ENCODE measurements around the gene ZNF730.
"Not testable (repeated sequence)": the region's sequence is repeated elsewhere in the genome, so short reads cannot be mapped to it uniquely, and the experiment has no call there.

Gene ZNF730

DNA sequence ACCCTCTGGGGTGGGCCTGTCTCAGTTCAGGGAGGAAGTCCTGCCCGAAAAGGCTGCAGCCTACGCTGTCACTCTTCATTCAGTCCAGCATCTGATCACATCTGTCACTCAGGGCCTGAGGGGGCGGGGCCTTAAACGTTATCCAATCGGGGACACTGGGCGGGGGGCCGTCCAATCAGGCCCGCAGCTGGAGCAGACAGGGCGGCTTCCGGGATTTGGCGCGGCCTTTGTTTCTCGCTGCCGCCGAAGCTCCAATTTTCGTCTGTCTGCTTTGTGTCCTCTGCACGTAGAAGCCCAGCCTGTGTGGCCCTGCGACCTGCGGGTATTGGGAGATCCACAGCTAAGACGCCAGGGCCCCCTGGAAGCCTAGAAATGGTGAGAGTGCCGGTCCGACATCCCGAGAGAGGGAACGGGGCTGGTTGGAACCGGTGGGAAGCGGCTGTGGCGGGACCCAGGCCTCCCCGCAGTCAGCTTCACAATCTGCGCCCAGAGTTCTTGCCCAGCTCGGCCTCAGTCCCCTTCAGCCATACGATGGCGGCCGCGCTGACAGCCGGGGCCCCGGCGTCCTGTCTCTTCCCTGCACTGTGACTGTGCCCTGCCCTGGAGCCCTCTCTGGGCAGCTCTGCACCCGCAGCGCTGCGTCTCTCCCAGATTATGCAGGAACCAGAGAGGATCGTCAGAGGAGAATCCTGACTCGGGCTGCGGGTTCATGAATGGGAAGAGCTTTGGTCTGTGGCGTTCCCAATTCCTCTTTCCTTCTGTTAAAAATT, at the start of gene ZNF730:
ZNF730 (plus strand) TSS at position 224 of the 770 bp plus-strand sequence; CDS start at position 373, 149 bp downstream.
- DNase-seq: no peak

DNA sequence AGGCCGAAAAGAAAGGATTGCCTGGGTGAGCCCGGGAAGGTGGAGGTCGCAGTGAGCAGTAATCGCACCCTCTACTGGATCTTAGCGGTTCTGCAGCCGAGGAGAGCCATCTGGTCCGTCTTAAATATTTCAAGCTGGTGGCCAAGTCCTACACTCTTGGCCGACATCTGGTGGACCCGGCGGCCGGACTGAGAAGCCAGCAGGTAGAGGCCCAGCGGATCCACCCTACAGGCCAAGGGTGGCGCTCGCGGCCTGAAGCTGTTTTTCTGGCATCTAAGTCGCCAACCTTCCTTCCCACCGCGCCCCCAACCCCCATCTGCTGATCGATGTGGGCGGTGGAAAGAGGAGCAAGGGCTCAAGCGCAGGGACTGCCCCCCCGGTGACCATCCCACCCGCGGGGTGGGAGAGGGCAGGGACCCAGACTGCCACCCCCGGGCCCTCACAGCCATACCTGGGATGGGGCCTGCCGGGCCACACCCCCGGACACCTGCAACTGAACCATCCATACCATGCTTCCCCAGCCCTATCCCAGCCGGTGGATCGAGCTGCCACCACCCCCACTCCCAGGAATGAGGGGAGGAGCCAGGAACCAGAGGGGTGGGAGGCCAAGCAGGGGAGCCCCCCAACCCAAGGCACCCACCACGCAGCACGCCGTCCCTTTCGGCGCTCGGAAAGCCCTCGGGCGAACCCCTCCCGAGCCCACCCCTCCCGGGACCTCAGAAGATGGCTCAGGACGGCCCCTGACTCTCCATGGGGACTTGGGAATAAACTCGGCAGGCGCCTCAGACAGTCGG, 46.3 kb upstream of the ZNF730 start:
- DNase-seq: no peak

DNA sequence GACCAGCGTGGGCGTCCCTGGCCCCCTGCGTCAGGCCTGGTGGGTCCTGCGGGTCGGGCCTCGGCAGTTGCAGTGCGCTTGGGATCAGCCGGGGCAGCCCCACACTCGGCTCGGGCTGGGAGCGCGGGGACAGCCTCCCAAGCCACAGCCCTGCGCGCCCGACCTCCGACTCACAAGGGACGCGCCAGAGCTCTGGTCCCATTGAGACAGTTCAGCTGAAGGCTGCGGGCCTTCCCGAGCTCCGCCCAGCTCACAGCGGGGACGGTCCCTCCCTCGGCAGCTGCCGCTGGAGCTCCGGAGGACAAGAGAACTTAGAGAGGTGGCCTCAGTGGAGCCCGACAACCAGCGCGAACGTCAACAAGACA, 45.7 kb upstream of the ZNF730 start:
- DNase-seq: no peak

DNA sequence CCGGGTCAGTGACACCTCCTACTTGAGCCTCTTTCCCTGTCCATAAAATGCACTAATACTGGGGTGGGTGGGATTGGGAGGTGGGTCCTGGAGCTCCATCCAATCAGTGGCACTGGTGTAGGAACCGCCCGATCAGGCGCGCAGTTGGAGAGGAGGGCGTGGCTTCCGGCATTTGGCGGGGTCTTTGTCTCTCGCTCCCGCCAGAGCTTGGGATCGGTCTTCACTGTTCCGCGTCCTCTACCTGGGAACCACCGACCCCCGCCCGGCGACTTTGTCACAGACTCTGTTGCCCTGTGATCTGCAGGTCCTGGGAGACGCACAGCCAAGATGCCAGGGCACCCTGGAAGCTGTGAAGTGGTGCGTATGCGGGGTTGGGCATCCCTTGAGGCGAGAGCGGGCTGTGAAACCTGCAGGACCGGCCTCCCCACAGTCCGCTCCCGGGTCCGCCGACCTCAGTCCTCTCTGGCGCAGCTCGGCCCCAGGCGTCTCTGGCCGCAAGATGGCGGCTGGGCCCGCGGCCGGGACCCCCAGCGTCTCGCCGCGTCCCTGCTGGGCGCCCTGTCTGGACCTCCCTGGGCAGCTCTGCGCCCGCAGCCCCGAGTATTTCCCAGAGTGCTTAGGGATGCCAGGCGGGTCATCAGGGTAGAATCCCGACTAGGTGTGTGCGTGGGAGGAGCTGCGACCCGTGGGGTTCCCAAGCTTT, 41.6 kb upstream of the ZNF730 start:
- DNase-seq: no peak

DNA sequence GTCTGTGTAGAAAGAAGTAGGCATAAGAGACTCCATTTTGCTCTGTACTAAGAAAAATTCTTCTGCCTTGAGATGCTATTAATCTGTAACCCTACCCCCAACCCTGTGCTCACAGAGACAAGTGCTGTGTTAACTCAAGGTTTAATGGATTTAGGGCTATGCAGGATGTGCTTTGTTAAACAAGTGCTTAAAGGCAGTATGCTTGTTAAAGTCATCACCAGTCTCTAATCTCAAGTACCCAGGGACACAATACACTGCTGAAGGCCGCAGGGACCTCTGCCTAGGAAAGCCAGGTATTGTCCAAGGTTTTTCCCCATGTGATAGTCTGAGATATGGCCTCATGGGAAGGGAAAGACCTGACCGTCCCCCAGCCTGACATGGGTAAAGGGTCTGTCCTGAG, 39.0 kb upstream of the ZNF730 start:
- DNase-seq: not testable (repeated sequence)

DNA sequence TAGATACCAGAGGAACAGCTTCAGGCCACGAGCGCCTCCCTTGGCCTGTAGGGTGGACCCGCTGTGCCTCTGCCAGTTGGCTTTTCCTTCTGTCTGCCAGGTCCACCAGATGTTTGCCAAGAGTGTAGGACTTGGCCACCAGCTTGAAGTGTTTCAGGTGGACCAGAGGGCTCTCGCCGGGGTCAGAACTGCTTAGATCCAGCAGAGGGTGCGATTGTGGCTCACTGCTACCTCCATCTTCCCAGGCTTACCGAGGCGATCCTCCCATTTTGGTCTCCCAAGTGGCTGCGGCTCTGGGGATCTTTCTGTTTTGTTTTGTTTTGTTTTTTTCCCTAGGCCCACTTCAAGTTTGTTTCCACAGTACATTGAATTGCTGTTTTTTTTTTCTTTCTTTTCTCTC, 23.0 kb upstream of the ZNF730 start:
- no peak for DNase-seq

DNA sequence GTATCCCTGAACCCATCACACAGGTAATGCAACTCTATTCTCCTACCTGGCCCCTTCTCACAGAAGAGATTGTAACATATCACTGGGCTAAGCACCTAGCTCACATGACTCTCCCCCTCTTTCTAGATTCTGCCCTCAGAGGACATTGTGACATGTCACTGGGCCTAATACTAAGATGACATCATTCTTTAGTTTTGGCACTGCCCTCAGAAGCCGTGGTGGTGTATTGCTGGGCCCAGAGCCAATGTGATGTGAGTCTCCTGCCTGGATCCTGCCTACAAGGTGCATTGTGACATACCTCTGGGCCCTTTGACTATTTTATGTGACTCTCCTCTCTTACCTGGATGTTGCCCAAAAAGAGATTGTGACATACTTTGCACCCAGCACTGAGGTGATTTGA, 21.4 kb upstream of the ZNF730 start:
- DNase-seq: no peak

DNA sequence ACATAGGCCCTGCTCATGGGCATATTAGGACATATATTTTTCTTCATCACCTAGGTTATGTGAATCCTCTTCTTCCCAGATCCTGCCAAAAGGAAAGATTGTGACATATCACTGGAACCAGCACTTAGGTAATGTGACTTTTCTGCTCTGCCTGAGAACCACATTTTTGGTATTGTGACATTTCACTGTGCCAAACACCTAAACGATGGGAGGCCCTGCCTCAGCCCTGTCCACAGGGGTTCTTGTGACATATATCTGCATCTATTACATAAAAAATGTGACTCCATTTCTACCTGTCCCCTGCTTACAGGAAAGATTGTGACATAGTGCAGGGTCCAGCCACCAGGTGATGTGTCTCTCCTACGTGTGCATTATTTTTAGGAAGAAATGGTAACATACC, 18.5 kb upstream of the ZNF730 start:
- DNase-seq: no peak

DNA sequence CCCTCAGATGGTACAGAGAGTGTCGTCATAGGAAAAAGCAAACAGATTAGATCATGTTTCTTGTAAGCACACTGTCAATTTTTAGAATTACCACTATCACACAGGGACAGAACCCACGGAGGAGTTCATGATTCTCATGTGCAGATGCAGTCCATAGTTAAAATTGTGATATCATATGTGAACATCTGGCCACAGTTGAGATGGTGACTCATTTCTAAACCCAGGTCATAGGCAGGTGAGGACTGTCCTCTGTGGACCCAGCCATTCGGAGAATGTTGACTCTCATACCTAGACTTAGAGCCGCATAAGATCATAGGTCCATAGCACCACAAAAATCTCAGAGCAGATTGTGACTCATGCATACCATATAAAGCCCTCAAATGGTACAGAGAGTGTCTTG, 17.8 kb upstream of the ZNF730 start:
- no peak for DNase-seq

DNA sequence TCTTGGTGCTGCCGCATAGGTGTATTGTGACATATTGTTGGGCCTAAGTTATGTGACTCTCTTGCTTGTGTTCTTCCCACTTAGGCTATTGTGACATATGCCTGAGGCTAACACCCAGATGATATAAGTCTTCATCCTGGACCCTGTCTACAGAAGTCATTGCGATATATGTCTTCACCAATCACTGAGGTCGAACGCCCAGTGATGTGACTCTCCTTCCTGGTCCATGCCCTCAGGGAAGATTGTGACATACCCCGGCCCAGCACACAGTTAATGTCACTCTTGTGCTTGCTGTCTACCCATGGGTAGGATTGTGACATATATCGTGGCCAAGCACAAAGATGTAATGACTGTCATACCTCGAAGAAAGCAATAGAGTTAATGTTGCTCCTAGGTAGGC, 16.9 kb upstream of the ZNF730 start:
- DNase-seq: no peak

DNA sequence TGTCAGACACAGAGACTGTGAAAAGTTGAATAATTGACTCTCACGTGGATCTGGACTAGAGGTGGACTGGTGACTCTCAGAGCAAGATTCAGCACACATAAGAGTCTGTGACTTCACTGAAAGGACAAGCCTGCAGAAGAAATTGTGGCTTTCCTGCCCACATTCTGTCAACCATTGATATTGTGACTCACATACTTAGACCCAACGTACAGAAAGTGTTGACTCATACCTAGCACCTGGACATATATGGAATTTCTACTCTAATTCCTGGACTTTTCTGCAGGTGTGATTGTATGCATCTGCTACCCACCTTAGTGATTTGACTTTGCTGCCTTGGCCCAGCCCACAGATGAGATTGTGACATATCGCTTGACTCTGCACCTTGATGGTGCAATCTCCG, 15.6 kb upstream of the ZNF730 start:
- no peak for DNase-seq

DNA sequence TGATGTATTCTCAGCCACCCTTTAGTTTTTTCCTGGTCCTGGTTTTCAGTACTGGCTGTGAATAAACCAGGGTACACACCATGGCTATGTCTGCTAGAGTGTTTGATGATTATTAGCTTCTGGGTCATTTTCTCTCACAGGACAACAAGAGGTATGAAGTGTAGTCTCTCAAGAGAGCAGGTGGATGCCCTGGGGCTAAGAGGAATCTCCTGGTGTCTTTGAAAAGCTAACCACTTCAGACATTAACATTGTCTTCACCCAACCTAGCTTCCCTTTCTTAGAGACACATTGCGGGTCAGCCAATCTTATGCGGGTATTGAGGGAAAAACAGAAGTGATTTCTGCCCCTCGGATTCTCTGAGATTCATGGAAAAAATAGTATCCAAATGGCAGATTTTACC, 1.6 kb downstream of the ZNF730 start:
- no peak for DNase-seq

DNA sequence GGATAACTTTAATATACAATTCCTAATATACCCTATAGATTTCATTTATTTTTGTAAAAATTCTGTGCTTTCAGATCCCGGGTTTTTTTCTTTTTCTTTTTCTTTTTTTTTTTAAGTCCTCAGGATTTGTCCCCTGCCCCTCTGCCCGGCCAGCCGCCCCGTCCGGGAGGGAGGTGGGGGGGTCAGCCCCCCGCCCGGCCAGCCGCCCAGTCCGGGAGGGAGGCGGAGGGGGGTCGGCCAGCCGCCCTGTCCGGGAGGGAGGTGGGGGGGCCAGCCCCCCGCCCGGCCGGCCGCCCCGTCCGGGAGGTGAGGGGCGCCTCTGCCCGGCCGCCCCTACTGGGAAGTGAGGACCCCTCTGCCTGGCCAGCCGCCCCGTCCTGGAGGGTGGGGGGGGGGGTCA, 17.4 kb downstream of the ZNF730 start:
- not testable (repeated sequence) for DNase-seq

DNA sequence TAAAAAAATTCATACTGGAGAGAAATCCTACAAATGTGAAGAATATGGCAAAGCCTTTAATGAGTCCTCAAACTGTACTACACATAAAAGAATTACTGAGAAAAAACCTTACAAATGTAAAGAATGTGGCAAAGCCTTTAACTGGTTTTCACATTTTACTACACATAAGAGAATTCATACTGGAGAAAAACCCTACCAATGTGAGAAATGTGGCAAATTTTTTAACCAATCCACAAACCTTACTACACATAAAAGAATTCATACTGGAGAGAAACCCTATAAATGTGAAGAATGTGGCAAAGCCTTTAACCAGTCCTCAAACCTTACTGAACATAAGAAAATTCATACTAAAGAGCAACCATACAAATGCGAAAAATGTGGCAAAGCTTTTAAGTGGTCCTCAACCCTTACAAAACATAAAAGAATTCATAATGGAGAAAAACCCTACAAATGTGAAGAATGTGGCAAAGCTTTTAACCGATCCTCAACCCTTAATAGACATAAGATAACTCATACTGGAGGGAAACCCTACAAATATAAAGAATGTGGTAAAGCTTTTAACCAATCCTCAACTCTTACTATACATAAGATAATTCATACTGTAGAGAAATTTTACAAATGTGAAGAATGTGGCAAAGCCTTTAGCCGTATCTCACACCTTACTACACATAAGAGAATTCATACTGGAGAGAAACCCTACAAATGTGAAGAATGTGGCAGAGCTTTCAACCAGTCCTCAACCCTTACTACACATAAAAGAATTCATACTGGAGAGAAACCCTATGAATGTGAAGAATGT, 29.0 kb downstream of the ZNF730 start:
- DNase-seq: no peak

DNA sequence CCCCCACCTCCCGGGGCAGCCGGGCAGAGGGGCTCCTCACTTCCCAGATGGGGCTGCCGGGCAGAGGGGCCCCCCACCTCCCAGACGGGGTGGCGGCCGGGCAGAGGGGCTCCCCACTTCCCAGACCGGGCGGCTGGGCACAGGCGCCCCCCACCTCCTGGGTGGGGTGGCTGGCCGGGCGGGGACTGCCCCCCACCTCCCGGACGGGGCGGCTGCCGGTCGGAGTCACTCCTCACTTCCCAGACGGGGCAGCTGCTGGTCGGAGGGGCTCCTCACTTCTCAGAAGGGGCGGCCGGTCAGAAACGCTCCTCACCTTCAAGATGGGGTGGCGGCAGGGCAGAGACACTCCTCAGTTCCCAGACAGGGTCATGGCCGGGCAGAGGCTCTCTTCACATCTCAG, 43.9 kb downstream of the ZNF730 start:
- DNase-seq: no peak

DNA sequence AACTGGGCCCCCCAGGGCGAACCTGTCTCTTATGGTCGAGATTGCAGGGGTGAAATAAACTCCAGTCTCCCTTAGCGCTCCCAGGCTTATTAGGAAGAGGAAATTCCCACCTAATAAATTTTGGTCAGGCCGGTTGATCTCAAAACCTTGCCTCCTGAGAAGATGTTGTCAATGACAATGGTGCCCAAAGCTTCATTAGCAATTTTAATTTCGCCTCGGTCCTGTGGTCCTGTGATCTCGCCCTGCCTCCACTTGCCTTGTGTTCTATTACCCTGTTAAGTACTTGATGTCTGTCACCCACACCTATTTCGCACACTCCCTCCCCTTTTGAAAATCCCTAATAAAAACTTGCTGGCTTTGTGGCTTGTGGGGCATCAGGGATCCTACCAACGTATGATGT, 51.5 kb downstream of the ZNF730 start:
- not testable (repeated sequence) for DNase-seq

DNA sequence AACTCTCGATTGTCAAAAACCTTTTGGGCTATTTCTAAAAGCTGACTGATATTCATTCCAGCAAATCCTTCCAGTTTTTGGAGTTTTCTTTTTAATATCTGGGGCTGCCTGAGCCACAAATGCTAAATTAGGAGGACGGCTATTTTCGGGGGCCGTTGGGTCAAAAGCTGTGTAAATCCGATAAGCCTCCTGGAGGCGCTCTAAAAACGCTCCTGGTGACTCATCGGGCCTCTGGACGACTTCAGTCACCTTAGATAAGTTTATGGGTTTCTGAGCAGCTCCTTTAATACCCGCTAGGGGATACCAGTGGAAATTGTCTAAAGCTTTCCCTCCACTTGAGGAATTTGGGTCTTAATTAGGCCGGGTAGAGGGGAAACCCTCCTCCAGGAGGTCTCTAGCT, 66.4 kb downstream of the ZNF730 start:
- no peak for DNase-seq

DNA sequence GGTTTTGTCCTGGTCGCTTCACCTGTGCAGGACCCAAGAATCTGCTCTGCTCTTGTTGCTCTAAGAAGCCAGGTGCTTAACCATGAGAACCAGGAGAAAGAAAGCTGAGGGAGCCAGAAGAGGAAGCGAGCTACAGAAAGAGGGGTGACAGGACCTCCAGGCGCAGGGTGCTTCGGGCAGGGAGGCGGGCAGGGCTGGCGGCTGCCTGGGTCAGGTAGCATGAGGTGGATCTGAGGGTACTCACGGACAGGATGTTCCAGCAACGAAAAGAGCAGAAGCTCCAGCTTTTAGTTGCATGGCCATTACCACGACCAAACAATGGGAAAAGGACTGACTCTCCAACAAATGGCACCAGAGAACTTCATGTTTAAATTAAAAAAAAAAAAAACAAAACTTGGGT, 73.5 kb downstream of the ZNF730 start:
- DNase-seq: no peak
